VCaP (cell line): Measurements from ENCODE around the gene CARM1.
A peak's percentile ranks its signal among the peaks of the same experiment; 100 is the strongest.

Experiments used
- H3K27ac ChIP-seq: fragments of 450-650 bp; 2 replicates; pipeline ENCODE4 v1.5.1; 2017
- CTCF ChIP-seq: fragments of 450-650 bp; conservative IDR thresholded peaks from 2 replicates; pipeline ENCODE4 v1.5.1; 2017; ENCODE audit warnings: mild to moderate bottlenecking, moderate library complexity

Gene CARM1

GRCh38 chr19:10899151-10899653, 27.8 kb downstream of the CARM1 start:
- TF ChIP-seq CTCF, result no peak
- peak overlapping the region; percentile 69 for H3K27ac ChIP-seq

GRCh38 chr19:10907925-10908324, 36.6 kb downstream of the CARM1 start:
- no peak overlapping the region for H3K27ac ChIP-seq
- no peak for TF ChIP-seq CTCF

GRCh38 chr19:10908380-10908960, 37.1 kb downstream of the CARM1 start:
- H3K27ac ChIP-seq, result no peak overlapping the region
- TF ChIP-seq CTCF, result no peak

- no peak overlapping the region for H3K27ac ChIP-seq
- TF ChIP-seq CTCF, result no peak
Observed at GRCh38 chr19:10911579-10912363, 40.4 kb downstream of the CARM1 start.

GRCh38 chr19:10912619-10913018, 41.3 kb downstream of the CARM1 start:
- no peak overlapping the region for H3K27ac ChIP-seq
- no peak for TF ChIP-seq CTCF

GRCh38 chr19:10913716-10914340, 42.5 kb downstream of the CARM1 start:
- TF ChIP-seq CTCF, result no peak
- H3K27ac ChIP-seq, result no peak overlapping the region
